B cell (primary cell): Measurements from ENCODE around the gene CCDC14.

ENCODE experiments used
- CTCF ChIP-seq: fragments of 200-600 bp; IDR thresholded peaks from one replicate; pipeline ENCODE4 v1.8.0; 2022; ENCODE audit warnings: antibody characterized with exemption, mild to moderate bottlenecking
- EZH2 ChIP-seq: IDR thresholded peaks from 2 replicates; pipeline ENCODE4 v1.6.1; 2012; ENCODE audit warnings: borderline replicate concordance, low read depth, mild to moderate bottlenecking, moderate library complexity, low read length; ENCODE audit not compliant: insufficient read depth, poor library complexity, severe bottlenecking

- TF ChIP-seq EZH2: no peak
- no peak for TF ChIP-seq CTCF
These were observed 11.4 kb downstream of the CCDC14 start for GRCh38 chr3:123949641-123950040.
